Measurements from ENCODE around the gene RHOA.

RHOA gene

GRCh38 chr3:49415931-49416601 is 4.3 kb upstream of the RHOA start:
- peak; percentile 72 to 83 for DNase-seq (ENCODE audit: low read depth in 1 of 2, low spot score in 1 of 2)
- peak overlapping the region; percentile 61 for H3K27ac ChIP-seq (replicated peaks)

DNA sequence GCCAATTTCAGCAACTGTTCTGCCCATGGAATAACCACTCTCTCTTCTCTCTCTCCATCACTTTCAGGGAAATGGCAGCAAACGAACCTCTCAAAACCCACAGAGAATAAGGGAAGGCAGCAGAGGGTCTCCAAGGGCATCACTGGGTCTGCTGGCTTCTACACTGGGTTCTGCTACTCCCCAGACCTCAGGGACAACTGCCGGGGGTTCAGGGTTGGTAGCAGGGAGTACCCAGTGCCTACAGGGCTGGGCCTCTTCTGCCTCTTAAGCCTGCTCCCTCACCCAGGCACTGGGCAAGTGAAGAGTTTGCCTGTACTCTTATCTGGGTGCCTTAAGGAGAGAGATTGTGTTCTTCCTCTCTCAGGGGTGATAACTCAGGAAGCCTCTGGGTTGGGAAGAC is 3.0 kb upstream of the RHOA start:
- H3K4me3 ChIP-seq (replicated peaks; ENCODE audit: insufficient read depth, low read length): no peak overlapping the region
- no peak for DNase-seq (ENCODE audit: low read depth in 1 of 2, low spot score in 1 of 2)
- H3K27ac ChIP-seq (replicated peaks): no peak overlapping the region; the same call in 1 of the 2 replicates
- H3K27me3 ChIP-seq (ENCODE audit: insufficient read depth, poor library complexity, severe bottlenecking): no peaks in the 10 kb centered on the region
- TF ChIP-seq CTCF (IDR thresholded peaks at IDR 0.05; ENCODE audit: insufficient read depth, low read length) (no peak), GABPA (IDR thresholded peaks at IDR 0.05; ENCODE audit: low read depth) (no peak), SPI1 (IDR thresholded peaks at IDR 0.05; ENCODE audit: borderline replicate concordance, low read depth) (no peak), POLR2AphosphoS5 (IDR thresholded peaks at IDR 0.05; ENCODE audit: low read depth) (no peak)
- TF ChIP-seq, protein P1, sequence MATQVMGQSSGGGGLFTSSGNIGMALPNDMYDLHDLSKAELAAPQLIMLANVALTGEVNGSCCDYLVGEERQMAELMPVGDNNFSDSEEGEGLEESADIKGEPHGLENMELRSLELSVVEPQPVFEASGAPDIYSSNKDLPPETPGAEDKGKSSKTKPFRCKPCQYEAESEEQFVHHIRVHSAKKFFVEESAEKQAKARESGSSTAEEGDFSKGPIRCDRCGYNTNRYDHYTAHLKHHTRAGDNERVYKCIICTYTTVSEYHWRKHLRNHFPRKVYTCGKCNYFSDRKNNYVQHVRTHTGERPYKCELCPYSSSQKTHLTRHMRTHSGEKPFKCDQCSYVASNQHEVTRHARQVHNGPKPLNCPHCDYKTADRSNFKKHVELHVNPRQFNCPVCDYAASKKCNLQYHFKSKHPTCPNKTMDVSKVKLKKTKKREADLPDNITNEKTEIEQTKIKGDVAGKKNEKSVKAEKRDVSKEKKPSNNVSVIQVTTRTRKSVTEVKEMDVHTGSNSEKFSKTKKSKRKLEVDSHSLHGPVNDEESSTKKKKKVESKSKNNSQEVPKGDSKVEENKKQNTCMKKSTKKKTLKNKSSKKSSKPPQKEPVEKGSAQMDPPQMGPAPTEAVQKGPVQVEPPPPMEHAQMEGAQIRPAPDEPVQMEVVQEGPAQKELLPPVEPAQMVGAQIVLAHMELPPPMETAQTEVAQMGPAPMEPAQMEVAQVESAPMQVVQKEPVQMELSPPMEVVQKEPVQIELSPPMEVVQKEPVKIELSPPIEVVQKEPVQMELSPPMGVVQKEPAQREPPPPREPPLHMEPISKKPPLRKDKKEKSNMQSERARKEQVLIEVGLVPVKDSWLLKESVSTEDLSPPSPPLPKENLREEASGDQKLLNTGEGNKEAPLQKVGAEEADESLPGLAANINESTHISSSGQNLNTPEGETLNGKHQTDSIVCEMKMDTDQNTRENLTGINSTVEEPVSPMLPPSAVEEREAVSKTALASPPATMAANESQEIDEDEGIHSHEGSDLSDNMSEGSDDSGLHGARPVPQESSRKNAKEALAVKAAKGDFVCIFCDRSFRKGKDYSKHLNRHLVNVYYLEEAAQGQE (IDR thresholded peaks at IDR 0.05; ENCODE audit: insufficient replicate concordance, low read depth): no peak

More at GRCh38 chr3:49415931-49416601, 4.3 kb upstream of the RHOA start:
- Histone ChIP-seq H3K27me3 (ENCODE audit: insufficient read depth, poor library complexity, severe bottlenecking) (no peaks in the 10 kb centered on the region), H3K4me3 (replicated peaks; ENCODE audit: insufficient read depth, low read length) (no peak overlapping the region)
- TF ChIP-seq CTCF (IDR thresholded peaks at IDR 0.05; ENCODE audit: insufficient read depth, low read length) (no peak), SPI1 (IDR thresholded peaks at IDR 0.05; ENCODE audit: borderline replicate concordance, low read depth) (peak; percentile 85), POLR2AphosphoS5 (IDR thresholded peaks at IDR 0.05; ENCODE audit: low read depth) (peak; percentile 55; the same call in 1 of the 2 replicates), GABPA (IDR thresholded peaks at IDR 0.05; ENCODE audit: low read depth) (no peak)
- TF ChIP-seq, protein P1 (IDR thresholded peaks at IDR 0.05; ENCODE audit: insufficient replicate concordance, low read depth): no peak

DNA sequence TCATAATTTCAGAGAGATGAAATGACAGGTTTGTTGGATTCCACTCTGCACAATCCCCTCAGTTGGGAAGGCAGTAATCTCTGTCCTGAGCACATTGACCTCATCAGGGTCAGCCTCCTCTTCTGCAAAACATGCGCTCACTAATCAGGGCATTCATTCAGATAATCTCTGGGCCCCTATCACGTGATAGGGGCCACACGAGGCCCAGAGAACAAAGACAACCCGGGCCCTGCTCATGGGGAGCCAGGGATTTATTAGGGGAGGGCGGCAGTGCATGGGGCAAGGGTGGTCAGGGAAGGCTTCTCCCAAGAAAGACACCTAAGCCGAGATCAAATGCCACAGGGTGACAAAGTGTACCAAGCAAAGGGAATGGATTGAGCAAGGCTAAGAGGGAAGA is 1.6 kb upstream of the RHOA start:
- DNase-seq (ENCODE audit: low read depth in 1 of 2, low spot score in 1 of 2): no peak
- Histone ChIP-seq H3K4me3 (replicated peaks; ENCODE audit: insufficient read depth, low read length) (peak overlapping the region; percentile 84), H3K27ac (replicated peaks) (no peak overlapping the region; the same call in 1 of the 2 replicates), H3K27me3 (ENCODE audit: insufficient read depth, poor library complexity, severe bottlenecking) (no peaks in the 10 kb centered on the region)
- no peak for TF ChIP-seq SPI1 (IDR thresholded peaks at IDR 0.05; ENCODE audit: borderline replicate concordance, low read depth)
- TF ChIP-seq POLR2AphosphoS5 (IDR thresholded peaks at IDR 0.05; ENCODE audit: low read depth): no peak
- TF ChIP-seq CTCF (IDR thresholded peaks at IDR 0.05; ENCODE audit: insufficient read depth, low read length): no peak
- TF ChIP-seq, protein P1 (IDR thresholded peaks at IDR 0.05; ENCODE audit: insufficient replicate concordance, low read depth): no peak
- no peak for TF ChIP-seq GABPA (IDR thresholded peaks at IDR 0.05; ENCODE audit: low read depth)
